Suprapubic skin (tissue), 4 donors: ENCODE measurements around the gene ENTPD1.

Experiments used
- CTCF ChIP-seq, 2 donors: fragments of 200-600 bp in 1 of 2; fragments of 450-650 bp in 1 of 2; sonication (generic) in 1 of 2; IDR thresholded peaks; one replicate each; pipeline ENCODE4 v1.5.1; 2016 to 2019; ENCODE audit warnings: antibody characterized with exemption in 2 of 2, mild to moderate bottlenecking in 1 of 2, moderate library complexity in 1 of 2
- POLR2A ChIP-seq, 2 donors: fragments of 450-650 bp; IDR thresholded peaks; one replicate each; pipeline ENCODE4 v1.6.1; 2017; ENCODE audit warnings: antibody characterized with exemption in 2 of 2, mild to moderate bottlenecking in 2 of 2, moderate library complexity in 2 of 2
- POLR2AphosphoS5 ChIP-seq, 3 donors: sonication (generic); formaldehyde crosslinking; IDR thresholded peaks; one replicate each; pipeline ENCODE4 v1.6.1; 2017; ENCODE audit warnings: antibody characterized with exemption in 3 of 3

GRCh38 chr10:95790982-95791381 lies 35.0 kb downstream of the ENTPD1 start:
- no peak for TF ChIP-seq POLR2A (IDR thresholded peaks at IDR 0.05)
- TF ChIP-seq CTCF (IDR thresholded peaks at IDR 0.05) = no peak
- no peak for TF ChIP-seq POLR2AphosphoS5 (IDR thresholded peaks at IDR 0.05)
